22Rv1 (cell line): Measurements from ENCODE around the gene MRGPRX2.

ENCODE experiments used
- H3K27ac ChIP-seq: fragments of 450-650 bp; 2 replicates; pipeline ENCODE4 v1.5.1; 2017
- CTCF ChIP-seq: fragments of 450-650 bp; IDR thresholded peaks from 2 replicates; pipeline ENCODE4 v1.5.1; 2017; ENCODE audit warnings: mild to moderate bottlenecking
- ZFX ChIP-seq: fragments of 450-650 bp; IDR thresholded peaks from 2 replicates; pipeline ENCODE4 v1.6.1; 2017; ENCODE audit warnings: antibody characterized with exemption, borderline replicate concordance

The MRGPRX2 gene

GRCh38 chr11:19032990-19033389 is 27.5 kb downstream of the MRGPRX2 start:
- TF ChIP-seq CTCF (no peak), ZFX (no peak)
- H3K27ac ChIP-seq: no peak overlapping the region

- H3K27ac ChIP-seq: no peak overlapping the region
- TF ChIP-seq ZFX (no peak), CTCF (no peak)
Observed at GRCh38 chr11:19027829-19028595, 32.5 kb downstream of the MRGPRX2 start.

- no peak overlapping the region for H3K27ac ChIP-seq
- TF ChIP-seq CTCF: no peak
Observed at GRCh38 chr11:19026862-19027261, 33.7 kb downstream of the MRGPRX2 start.

GRCh38 chr11:19025481-19026406 is 34.8 kb downstream of the MRGPRX2 start:
- H3K27ac ChIP-seq: no peak overlapping the region

GRCh38 chr11:19020831-19021230 is 39.7 kb downstream of the MRGPRX2 start:
- no peak overlapping the region for H3K27ac ChIP-seq
- TF ChIP-seq CTCF: no peak
- TF ChIP-seq ZFX: no peak

More at GRCh38 chr11:19025481-19026406, 34.8 kb downstream of the MRGPRX2 start:
- TF ChIP-seq CTCF (no peak), ZFX (no peak)

GRCh38 chr11:19018901-19019300 is 41.6 kb downstream of the MRGPRX2 start:
- TF ChIP-seq ZFX (no peak), CTCF (no peak)
- no peak overlapping the region for H3K27ac ChIP-seq
